ENCODE results near the gene SEC61B. TPM values are rescaled to one million over a fixed set of nuclear protein-coding genes. Genes with fewer than 3 reads are reported as not detected.

Gene SEC61B
- total and polyA plus RNA-seq, 5 donors from 2014 or later = 76.2 to 400 (median 353) TPM

- no peaks in the 10 kb centered on the region for H3K36me3 Mint-ChIP-seq
- H3K4me3 Mint-ChIP-seq = no peak overlapping the region
- no peaks in the 10 kb centered on the region for H3K36me3 ChIP-seq (ENCODE audit: control insufficient read depth, insufficient read depth, low read length)
- H3K27me3 Mint-ChIP-seq = no peaks in the 10 kb centered on the region
- no peak overlapping the region for H3K4me3 ChIP-seq (ENCODE audit: low read depth, low read length)
- H3K9me3 ChIP-seq (ENCODE audit: control insufficient read depth in 2 of 2, low read length in 2 of 2) = no peaks in the 10 kb centered on the region
- no peak overlapping the region for H3K27ac Mint-ChIP-seq
- peaks cover 12% of the 10 kb centered on the region for H3K4me1 ChIP-seq (ENCODE audit: control insufficient read depth, insufficient read depth, low read length, poor library complexity, severe bottlenecking)
- no peak overlapping the region for H3K27ac ChIP-seq (ENCODE audit: insufficient read depth, low read length, poor library complexity, severe bottlenecking)
- H3K9me3 Mint-ChIP-seq = no peaks in the 10 kb centered on the region
- H3K27me3 ChIP-seq (ENCODE audit: control insufficient read depth, insufficient read depth, low read length) = no peaks in the 10 kb centered on the region
- ATAC-seq (ENCODE audit: low read depth in 2 of 2) (no peak), DNase-seq (no peak)
- H3K4me1 Mint-ChIP-seq = peaks cover 7 to 29% (median 13%) of the 10 kb centered on the region in 4 donors
Observed at GRCh38 chr9:99255651-99256050, 33.6 kb downstream of the SEC61B start.

- DNase-seq (no peak), ATAC-seq (ENCODE audit: low read depth in 2 of 2) (no peak)
- Mint-ChIP-seq H3K27ac (peak overlapping the region in 1 of 3 donors; percentile 65), H3K4me3 (no peak overlapping the region), H3K9me3 (no peaks in the 10 kb centered on the region), H3K27me3 (no peaks in the 10 kb centered on the region), H3K36me3 (no peaks in the 10 kb centered on the region), H3K4me1 (peaks cover 8 to 28% (median 13%) of the 10 kb centered on the region in 4 donors)
- no peaks in the 10 kb centered on the region for H3K36me3 ChIP-seq (ENCODE audit: control insufficient read depth, insufficient read depth, low read length)
- peaks cover 12% of the 10 kb centered on the region for H3K4me1 ChIP-seq (ENCODE audit: control insufficient read depth, insufficient read depth, low read length, poor library complexity, severe bottlenecking)
- no peaks in the 10 kb centered on the region for H3K27me3 ChIP-seq (ENCODE audit: control insufficient read depth, insufficient read depth, low read length)
- H3K27ac ChIP-seq (ENCODE audit: insufficient read depth, low read length, poor library complexity, severe bottlenecking) = no peak overlapping the region
- no peaks in the 10 kb centered on the region for H3K9me3 ChIP-seq (ENCODE audit: control insufficient read depth in 2 of 2, low read length in 2 of 2)
- no peak overlapping the region for H3K4me3 ChIP-seq (ENCODE audit: low read depth, low read length)
Observed at GRCh38 chr9:99257723-99258389, 35.8 kb downstream of the SEC61B start.

GRCh38 chr9:99259231-99259918 is 37.3 kb downstream of the SEC61B start:
- H3K27ac ChIP-seq (ENCODE audit: insufficient read depth, low read length, poor library complexity, severe bottlenecking) = peak overlapping the region; percentile 15
- H3K9me3 ChIP-seq (ENCODE audit: control insufficient read depth in 2 of 2, low read length in 2 of 2) = no peaks in the 10 kb centered on the region
- H3K27me3 Mint-ChIP-seq = no peaks in the 10 kb centered on the region
- DNase-seq (peak in 2 of 3 donors; percentile 38 to 75), ATAC-seq (ENCODE audit: low read depth in 2 of 2) (peak; percentile 81 to 89)
- H3K36me3 Mint-ChIP-seq = no peaks in the 10 kb centered on the region
- peaks cover 3% of the 10 kb centered on the region for H3K4me1 ChIP-seq (ENCODE audit: control insufficient read depth, insufficient read depth, low read length, poor library complexity, severe bottlenecking)
- H3K9me3 Mint-ChIP-seq = no peaks in the 10 kb centered on the region
- H3K4me1 Mint-ChIP-seq = peaks cover 3 to 14% (median 5%) of the 10 kb centered on the region in 4 donors
- no peaks in the 10 kb centered on the region for H3K27me3 ChIP-seq (ENCODE audit: control insufficient read depth, insufficient read depth, low read length)
- H3K4me3 Mint-ChIP-seq = peak overlapping the region in 2 of 4 donors; percentile 3 to 59
- H3K27ac Mint-ChIP-seq = peak overlapping the region in 2 of 3 donors; percentile 92 to 94
- H3K4me3 ChIP-seq (ENCODE audit: low read depth, low read length) = no peak overlapping the region
- no peaks in the 10 kb centered on the region for H3K36me3 ChIP-seq (ENCODE audit: control insufficient read depth, insufficient read depth, low read length)

GRCh38 chr9:99261923-99262322 is 39.8 kb downstream of the SEC61B start:
- no peak for ATAC-seq (ENCODE audit: low read depth in 2 of 2)
- peaks cover 7 to 16% (median 10%) of the 10 kb centered on the region in 4 donors for H3K4me1 Mint-ChIP-seq

GRCh38 chr9:99262949-99263418 is 40.9 kb downstream of the SEC61B start:
- Histone ChIP-seq H3K36me3 (ENCODE audit: control insufficient read depth, insufficient read depth, low read length) (no peaks in the 10 kb centered on the region), H3K9me3 (ENCODE audit: control insufficient read depth in 2 of 2, low read length in 2 of 2) (no peaks in the 10 kb centered on the region), H3K27ac (ENCODE audit: insufficient read depth, low read length, poor library complexity, severe bottlenecking) (no peak overlapping the region), H3K27me3 (ENCODE audit: control insufficient read depth, insufficient read depth, low read length) (no peaks in the 10 kb centered on the region), H3K4me1 (ENCODE audit: control insufficient read depth, insufficient read depth, low read length, poor library complexity, severe bottlenecking) (peaks cover 8% of the 10 kb centered on the region), H3K4me3 (ENCODE audit: low read depth, low read length) (no peak overlapping the region)
- DNase-seq = no peak
- Mint-ChIP-seq H3K27ac (no peak overlapping the region), H3K4me1 (peaks cover 7 to 19% (median 12%) of the 10 kb centered on the region in 4 donors), H3K27me3 (no peaks in the 10 kb centered on the region), H3K4me3 (no peak overlapping the region), H3K36me3 (no peaks in the 10 kb centered on the region), H3K9me3 (no peaks in the 10 kb centered on the region)
- ATAC-seq (ENCODE audit: low read depth in 2 of 2) = no peak

More at GRCh38 chr9:99261923-99262322, 39.8 kb downstream of the SEC61B start:
- Mint-ChIP-seq H3K9me3 (no peaks in the 10 kb centered on the region), H3K36me3 (no peaks in the 10 kb centered on the region), H3K27me3 (no peaks in the 10 kb centered on the region), H3K4me3 (no peak overlapping the region), H3K27ac (no peak overlapping the region)
- no peaks in the 10 kb centered on the region for H3K9me3 ChIP-seq (ENCODE audit: control insufficient read depth in 2 of 2, low read length in 2 of 2)
- no peak overlapping the region for H3K4me3 ChIP-seq (ENCODE audit: low read depth, low read length)
- H3K4me1 ChIP-seq (ENCODE audit: control insufficient read depth, insufficient read depth, low read length, poor library complexity, severe bottlenecking) = peaks cover 8% of the 10 kb centered on the region
- DNase-seq = no peak
- no peaks in the 10 kb centered on the region for H3K27me3 ChIP-seq (ENCODE audit: control insufficient read depth, insufficient read depth, low read length)
- no peak overlapping the region for H3K27ac ChIP-seq (ENCODE audit: insufficient read depth, low read length, poor library complexity, severe bottlenecking)
- H3K36me3 ChIP-seq (ENCODE audit: control insufficient read depth, insufficient read depth, low read length) = no peaks in the 10 kb centered on the region

- no peak overlapping the region for H3K27ac ChIP-seq (ENCODE audit: insufficient read depth, low read length, poor library complexity, severe bottlenecking)
- H3K36me3 Mint-ChIP-seq = no peaks in the 10 kb centered on the region
- H3K27me3 ChIP-seq (ENCODE audit: control insufficient read depth, insufficient read depth, low read length) = no peaks in the 10 kb centered on the region
- H3K9me3 Mint-ChIP-seq = no peaks in the 10 kb centered on the region
- no peak overlapping the region for H3K27ac Mint-ChIP-seq
- H3K4me3 ChIP-seq (ENCODE audit: low read depth, low read length) = no peak overlapping the region
- no peaks in the 10 kb centered on the region for H3K27me3 Mint-ChIP-seq
- DNase-seq (peak in 1 of 3 donors; percentile 32), ATAC-seq (ENCODE audit: low read depth in 2 of 2) (no peak)
- peaks cover 8% of the 10 kb centered on the region for H3K4me1 ChIP-seq (ENCODE audit: control insufficient read depth, insufficient read depth, low read length, poor library complexity, severe bottlenecking)
- H3K36me3 ChIP-seq (ENCODE audit: control insufficient read depth, insufficient read depth, low read length) = no peaks in the 10 kb centered on the region
- no peak overlapping the region for H3K4me3 Mint-ChIP-seq
- peaks cover 7 to 19% (median 12%) of the 10 kb centered on the region in 4 donors for H3K4me1 Mint-ChIP-seq
- no peaks in the 10 kb centered on the region for H3K9me3 ChIP-seq (ENCODE audit: control insufficient read depth in 2 of 2, low read length in 2 of 2)
Observed at GRCh38 chr9:99264070-99264680, 42.1 kb downstream of the SEC61B start.

- no peak overlapping the region for H3K27ac Mint-ChIP-seq
- H3K9me3 Mint-ChIP-seq = no peaks in the 10 kb centered on the region
- Histone ChIP-seq H3K4me1 (ENCODE audit: control insufficient read depth, insufficient read depth, low read length, poor library complexity, severe bottlenecking) (peaks cover 5% of the 10 kb centered on the region), H3K4me3 (ENCODE audit: low read depth, low read length) (no peak overlapping the region), H3K27ac (ENCODE audit: insufficient read depth, low read length, poor library complexity, severe bottlenecking) (no peak overlapping the region), H3K36me3 (ENCODE audit: control insufficient read depth, insufficient read depth, low read length) (no peaks in the 10 kb centered on the region), H3K27me3 (ENCODE audit: control insufficient read depth, insufficient read depth, low read length) (no peaks in the 10 kb centered on the region), H3K9me3 (ENCODE audit: control insufficient read depth in 2 of 2, low read length in 2 of 2) (no peaks in the 10 kb centered on the region)
- no peak overlapping the region for H3K4me3 Mint-ChIP-seq
- peaks cover 0 to 13% (median 9%) of the 10 kb centered on the region in 4 donors for H3K4me1 Mint-ChIP-seq
- DNase-seq (no peak), ATAC-seq (ENCODE audit: low read depth in 2 of 2) (no peak)
- no peaks in the 10 kb centered on the region for H3K36me3 Mint-ChIP-seq
- peaks cover 5% of the 10 kb centered on the region for H3K27me3 Mint-ChIP-seq
Observed at GRCh38 chr9:99265691-99266090, 43.6 kb downstream of the SEC61B start.

Data from CD4-positive, CD25-positive, alpha-beta regulatory T cell (primary cell).